ENCODE data around the gene RCN2.

GRCh38 chr15:76976141-76976540 is 44.6 kb downstream of the RCN2 start:
- TF ChIP-seq CTCF (IDR thresholded peaks at IDR 0.05; ENCODE audit: extremely low read depth in 1 of 2, insufficient read depth in 1 of 2, low read depth in 1 of 2, low read length in 2 of 2) = no peak
- no peak for TF ChIP-seq POLR2AphosphoS5 (IDR thresholded peaks at IDR 0.05; ENCODE audit: insufficient read depth, low read depth, low read length)
- TF ChIP-seq POLR2A (IDR thresholded peaks at IDR 0.05; ENCODE audit: low read depth, low read length) = no peak
- TF ChIP-seq MAX (IDR thresholded peaks at IDR 0.05; ENCODE audit: insufficient read depth, insufficient read length) = no peak
- no peak for TF ChIP-seq JUN (IDR thresholded peaks at IDR 0.05; ENCODE audit: borderline replicate concordance, insufficient read depth, insufficient read length, low read depth)
- no peak for TF ChIP-seq MYC (IDR thresholded peaks at IDR 0.05; ENCODE audit: low read depth, low read length)
- no peak for TF ChIP-seq GATA2 (IDR thresholded peaks at IDR 0.05; ENCODE audit: insufficient read depth, insufficient read length, low read depth, low read length)
- TF ChIP-seq EZH2 (IDR thresholded peaks at IDR 0.05; ENCODE audit: borderline replicate concordance, low read depth, low read length, severe bottlenecking) = no peak
- TF ChIP-seq FOS (IDR thresholded peaks at IDR 0.05; ENCODE audit: borderline replicate concordance, insufficient read depth, low read length) = no peak
